COR-L47 (cell line): Measurements from ENCODE around the gene TRIM27.
"Not testable (repeated sequence)": the region's sequence is repeated elsewhere in the genome, so short reads cannot be mapped to it uniquely, and the experiment has no call there.

Source experiments
- DNase-seq: peaks from one replicate; lab custom pipeline; 2025; lab: John Stamatoyannopoulos, UW

TRIM27 gene

GRCh38 chr6:28864326-28864923 is 59.4 kb downstream of the TRIM27 start:
- no peak for DNase-seq

GRCh38 chr6:28863604-28864325 is 60.0 kb downstream of the TRIM27 start:
- DNase-seq = peak; percentile 80

GRCh38 chr6:28862077-28862476 is 61.7 kb downstream of the TRIM27 start:
- no peak for DNase-seq

- no peak for DNase-seq
Measured at GRCh38 chr6:28861339-28861738, 62.4 kb downstream of the TRIM27 start.

- no peak for DNase-seq
Measured at GRCh38 chr6:28860581-28860980, 63.2 kb downstream of the TRIM27 start.

- DNase-seq = no peak
Measured at GRCh38 chr6:28858963-28859362, 64.8 kb downstream of the TRIM27 start.

- no peak for DNase-seq
Measured at GRCh38 chr6:28856620-28857005, 67.2 kb downstream of the TRIM27 start.

- DNase-seq = not testable (repeated sequence)
Measured at GRCh38 chr6:28854405-28854804, 69.4 kb downstream of the TRIM27 start.
